ENCODE data around the gene PJA2.
A peak's percentile ranks its signal among the peaks of the same experiment; 100 is the strongest.

PJA2 gene

GRCh38 chr5:109408991-109409843 is 557 bp downstream of the PJA2 start:
- peak; percentile 87 to 93 (median 90) for DNase-seq

GRCh38 chr5:109407913-109408312 is 1.9 kb downstream of the PJA2 start:
- peak in 2 of 4 experiments; percentile 49 to 53 for DNase-seq

GRCh38 chr5:109406719-109407118 is 3.1 kb downstream of the PJA2 start:
- DNase-seq: no peak

- no peak for DNase-seq
Measured at GRCh38 chr5:109404428-109404960, 5.3 kb downstream of the PJA2 start.

GRCh38 chr5:109403469-109403868 is 6.3 kb downstream of the PJA2 start:
- DNase-seq: no peak

- DNase-seq: no peak
Measured at GRCh38 chr5:109399092-109399759, 10.5 kb downstream of the PJA2 start.

GRCh38 chr5:109396965-109397364 is 12.8 kb downstream of the PJA2 start:
- DNase-seq: no peak

- no peak for DNase-seq
Measured at GRCh38 chr5:109394806-109395205, 15.0 kb downstream of the PJA2 start.

- no peak for DNase-seq
Measured at GRCh38 chr5:109390188-109390587, 19.6 kb downstream of the PJA2 start.

GRCh38 chr5:109388407-109388806 is 21.4 kb downstream of the PJA2 start:
- DNase-seq: no peak

GRCh38 chr5:109387408-109387974 is 22.3 kb downstream of the PJA2 start:
- DNase-seq: no peak

GRCh38 chr5:109378095-109378494 is 31.7 kb downstream of the PJA2 start:
- no peak for DNase-seq

GRCh38 chr5:109374625-109375024 is 35.1 kb downstream of the PJA2 start:
- DNase-seq: peak in 1 of 4 experiments; percentile 12

- no peak for DNase-seq
Measured at GRCh38 chr5:109373932-109374331, 35.8 kb downstream of the PJA2 start.

GRCh38 chr5:109370343-109370742 is 39.4 kb downstream of the PJA2 start:
- DNase-seq: no peak

- DNase-seq: no peak
Measured at GRCh38 chr5:109365653-109366052, 44.1 kb downstream of the PJA2 start.

GRCh38 chr5:109364977-109365376 is 44.8 kb downstream of the PJA2 start:
- no peak for DNase-seq

GRCh38 chr5:109359642-109360041 is 50.1 kb downstream of the PJA2 start:
- no peak for DNase-seq

GRCh38 chr5:109357807-109358206 is 52.0 kb downstream of the PJA2 start:
- DNase-seq: no peak

- no peak for DNase-seq
Measured at GRCh38 chr5:109354761-109355160, 55.0 kb downstream of the PJA2 start.

- no peak for DNase-seq
Measured at GRCh38 chr5:109351988-109352864, 57.5 kb downstream of the PJA2 start.

GRCh38 chr5:109350537-109351270 is 59.1 kb downstream of the PJA2 start:
- DNase-seq: no peak

Measured in suppressor macrophage (primary cell).